Calu3 (cell line): Measurements from ENCODE around the gene TEX35. TPM values are rescaled to one million over a fixed set of nuclear protein-coding genes. Genes with fewer than 3 reads are reported as not detected.

Experiments used
- Bru-seq: library from RNA; stranded (reverse); fragments of 400-500 nt; gene quantifications from one replicate; lab custom pipeline; 2021; lab: Mats Ljungman, UMichigan
- BruChase-seq, 2 experiments: library from RNA; stranded (reverse); fragments of 400-500 nt; gene quantifications; one replicate each; lab custom pipeline; 2021; lab: Mats Ljungman, UMichigan
- BruUV-seq: library from RNA; stranded (reverse); fragments of 400-500 nt; replicated peaks from 2 replicates; lab custom pipeline; 2021; lab: Mats Ljungman, UMichigan
- CTCF ChIA-PET: fragments of 300-600 bp; sonication (Branson Sonifier 250); formaldehyde crosslinking; loops from one replicate; lab custom pipeline; 2022; ENCODE audit warnings: antibody characterized with exemption; lab: Charles Lee
- DNase-seq: peaks from one replicate; pipeline ENCODE4 v3.0.0; 2022
- H3K27ac Mint-ChIP-seq: one replicate; pipeline ENCODE4 v1.8.0; 2022; ENCODE audit warnings: mixed read lengths; ENCODE audit not compliant: unreplicated experiment
- H3K27me3 Mint-ChIP-seq: one replicate; pipeline ENCODE4 v1.8.0; 2022; ENCODE audit warnings: mixed read lengths; ENCODE audit not compliant: unreplicated experiment
- H3K36me3 Mint-ChIP-seq: one replicate; pipeline ENCODE4 v1.8.0; 2022; ENCODE audit warnings: mild to moderate bottlenecking, moderate library complexity, mixed read lengths; ENCODE audit not compliant: insufficient read depth, unreplicated experiment
- H3K4me1 Mint-ChIP-seq: one replicate; pipeline ENCODE4 v1.8.0; 2022; ENCODE audit warnings: mild to moderate bottlenecking, low read depth, mixed read lengths; ENCODE audit not compliant: unreplicated experiment
- H3K4me3 Mint-ChIP-seq: one replicate; pipeline ENCODE4 v1.8.0; 2022; ENCODE audit warnings: mild to moderate bottlenecking, low read depth, moderate library complexity, mixed read lengths; ENCODE audit not compliant: unreplicated experiment
- H3K9me3 Mint-ChIP-seq: one replicate; pipeline ENCODE4 v1.8.0; 2022; ENCODE audit warnings: low read depth, mixed read lengths; ENCODE audit not compliant: unreplicated experiment
- CTCF ChIP-seq: fragments of 200-600 bp; IDR thresholded peaks from one replicate; pipeline ENCODE4 v1.8.0; 2022; ENCODE audit warnings: antibody characterized with exemption; ENCODE audit not compliant: unreplicated experiment
- intact Hi-C: fragments of 100-400 bp; cut with micrococcal nuclease; formaldehyde crosslinking; loops from one replicate; pipeline ENCODE4 v1.10.0; 2022; ENCODE audit not compliant: unreplicated experiment
- long read RNA-seq: library from polyadenylated mRNA; stranded (forward); transcript quantifications from one replicate; pipeline ENCODE4 v2.0.0, GENCODE V29; 2022
- total RNA-seq: library from RNA; stranded (reverse); gene quantifications from 2 replicates; pipeline ENCODE4 v1.2.3, GENCODE V29; 2022

TEX35 gene
- not detected in 2 replicates for total RNA-seq
- percentile 7 among the genes with signal in this experiment for Bru-seq, nascent RNA
- BruChase-seq, experiment 1, labeled RNA remaining after a 6-hour chase: percentile 19 among the genes with signal in this experiment
- BruChase-seq, experiment 2, labeled RNA remaining after a 2-hour chase: percentile 15 among the genes with signal in this experiment
- long read RNA-seq: 0 reads

- no peak within 1 kb of the TSS for H3K27ac Mint-ChIP-seq
- DNase-seq: no peak
- CTCF ChIA-PET: no interaction called here
- H3K27me3 Mint-ChIP-seq: no peaks in the 10 kb centered on the region
- no peak within 1 kb of the TSS for H3K4me3 Mint-ChIP-seq
- no peak for TF ChIP-seq CTCF
- H3K9me3 Mint-ChIP-seq: no peaks in the 10 kb centered on the region
- intact Hi-C loops: no loop called here
- H3K4me1 Mint-ChIP-seq: no peaks in the 10 kb centered on the region
- no TSS peak for BruUV-seq
- no peaks in the 10 kb centered on the region for H3K36me3 Mint-ChIP-seq
Observed at GRCh38 chr1:178512566-178513277, at the start of gene TEX35. Gene TEX35, plus strand, starts transcription at chr1:178513109. Its CDS starts 80 bp downstream, at chr1:178513189.

DNA sequence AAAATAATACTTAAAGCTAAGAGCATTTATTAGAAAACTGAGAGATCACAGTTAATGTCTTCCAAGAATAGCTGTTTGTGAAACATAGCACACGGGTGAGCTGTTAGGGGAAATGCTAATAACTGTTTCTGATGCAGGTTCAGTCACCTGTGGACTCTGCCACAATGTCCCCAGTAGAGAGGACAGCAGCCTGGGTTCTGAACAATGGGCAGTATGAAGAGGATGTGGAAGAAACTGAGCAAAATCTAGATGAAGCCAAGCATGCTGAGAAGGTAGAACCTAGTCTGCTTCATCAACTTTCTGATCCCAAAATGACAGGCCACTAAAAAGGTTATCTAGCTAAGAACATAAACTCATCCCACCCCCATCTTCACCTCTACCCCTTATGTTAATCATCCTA lies 48.8 kb upstream of the TEX35 start:
- DNase-seq: no peak
- CTCF ChIA-PET: interaction anchor here (0.6 to 0.7 kb wide), 3 partner anchors 144 to 1074 kb away, joined by 3 to 6 read pairs (median 3); no protein-coding TSS in a partner anchor
- H3K27me3 Mint-ChIP-seq: no peaks in the 10 kb centered on the region
- no peak overlapping the region for H3K4me3 Mint-ChIP-seq
- H3K27ac Mint-ChIP-seq: no peak overlapping the region
- BruUV-seq: no TSS peak
- intact Hi-C loops: loop anchor here (5.0 kb wide), 1 partner anchor 152 kb away; no protein-coding TSS in a partner anchor
- H3K9me3 Mint-ChIP-seq: no peaks in the 10 kb centered on the region
- H3K4me1 Mint-ChIP-seq: peaks cover 9% of the 10 kb centered on the region
- H3K36me3 Mint-ChIP-seq: no peaks in the 10 kb centered on the region
- TF ChIP-seq CTCF: no peak

GRCh38 chr1:178464566-178464965 lies 48.3 kb upstream of the TEX35 start:
- no peak for DNase-seq
- H3K9me3 Mint-ChIP-seq: no peaks in the 10 kb centered on the region
- peaks cover 9% of the 10 kb centered on the region for H3K4me1 Mint-ChIP-seq
- CTCF ChIA-PET: interaction anchor here (0.6 to 0.7 kb wide), 3 partner anchors 144 to 1074 kb away, joined by 3 to 6 read pairs (median 3); no protein-coding TSS in a partner anchor
- no peaks in the 10 kb centered on the region for H3K36me3 Mint-ChIP-seq
- intact Hi-C loops: loop anchor here (5.0 kb wide), 1 partner anchor 152 kb away; no protein-coding TSS in a partner anchor
- H3K27ac Mint-ChIP-seq: no peak overlapping the region
- no peaks in the 10 kb centered on the region for H3K27me3 Mint-ChIP-seq
- H3K4me3 Mint-ChIP-seq: no peak overlapping the region
- no TSS peak for BruUV-seq
- no peak for TF ChIP-seq CTCF

GRCh38 chr1:178465011-178465410 lies 47.9 kb upstream of the TEX35 start:
- no TSS peak for BruUV-seq

More at GRCh38 chr1:178465011-178465410, 47.9 kb upstream of the TEX35 start:
- DNase-seq: no peak
- CTCF ChIA-PET: interaction anchor here (0.6 kb wide), 1 partner anchor 145 kb away, joined by 3 read pairs; no protein-coding TSS in a partner anchor
- Mint-ChIP-seq H3K27me3 (no peaks in the 10 kb centered on the region), H3K36me3 (no peaks in the 10 kb centered on the region), H3K9me3 (no peaks in the 10 kb centered on the region), H3K4me1 (peaks cover 9% of the 10 kb centered on the region), H3K4me3 (no peak overlapping the region), H3K27ac (no peak overlapping the region)
- no peak for TF ChIP-seq CTCF
- intact Hi-C loops: no loop called here
